HAP-1 (cell line): ENCODE data around the gene TFB2M.
"Not testable (repeated sequence)": the region's sequence is repeated elsewhere in the genome, so short reads cannot be mapped to it uniquely, and the experiment has no call there.

Experiments
- DNase-seq, 2 experiments: peaks; one replicate each; pipeline ENCODE4 v3.0.0-alpha.2; 2016 to 2020; ENCODE audit warnings: low spot score in 2 of 2
- H3K27me3 ChIP-seq: fragments of 250-450 bp; sonication (Bioruptor Pico); 2 replicates; pipeline ENCODE4 v1.5.1; 2020; ENCODE audit warnings: low read depth, mild to moderate bottlenecking, moderate library complexity
- H3K36me3 ChIP-seq: fragments of 250-450 bp; sonication (Bioruptor Pico); replicated peaks from 2 replicates; pipeline ENCODE4 v1.5.1; 2020; ENCODE audit warnings: mild to moderate bottlenecking
- H3K4me1 ChIP-seq: fragments of 250-450 bp; sonication (Bioruptor Pico); 2 replicates; pipeline ENCODE4 v1.5.1; 2020; ENCODE audit warnings: mild to moderate bottlenecking
- H3K4me3 ChIP-seq: fragments of 250-450 bp; sonication (Bioruptor Pico); 2 replicates; pipeline ENCODE4 v1.5.1; 2020; ENCODE audit warnings: mild to moderate bottlenecking, moderate library complexity
- H3K9me3 ChIP-seq: fragments of 250-450 bp; sonication (Bioruptor Pico); 2 replicates; pipeline ENCODE4 v1.5.1; 2020; ENCODE audit warnings: mild to moderate bottlenecking, moderate library complexity
- in situ Hi-C: fragments of 300-500 bp; cut with MboI; formaldehyde crosslinking; loops from 3 replicates; pipeline ENCODE4 v1.14.3; 2020; ENCODE audit warnings: low sequenced_read_pairs, inconsistent platforms, mixed read lengths

TFB2M gene, protein sequence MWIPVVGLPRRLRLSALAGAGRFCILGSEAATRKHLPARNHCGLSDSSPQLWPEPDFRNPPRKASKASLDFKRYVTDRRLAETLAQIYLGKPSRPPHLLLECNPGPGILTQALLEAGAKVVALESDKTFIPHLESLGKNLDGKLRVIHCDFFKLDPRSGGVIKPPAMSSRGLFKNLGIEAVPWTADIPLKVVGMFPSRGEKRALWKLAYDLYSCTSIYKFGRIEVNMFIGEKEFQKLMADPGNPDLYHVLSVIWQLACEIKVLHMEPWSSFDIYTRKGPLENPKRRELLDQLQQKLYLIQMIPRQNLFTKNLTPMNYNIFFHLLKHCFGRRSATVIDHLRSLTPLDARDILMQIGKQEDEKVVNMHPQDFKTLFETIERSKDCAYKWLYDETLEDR

DNA sequence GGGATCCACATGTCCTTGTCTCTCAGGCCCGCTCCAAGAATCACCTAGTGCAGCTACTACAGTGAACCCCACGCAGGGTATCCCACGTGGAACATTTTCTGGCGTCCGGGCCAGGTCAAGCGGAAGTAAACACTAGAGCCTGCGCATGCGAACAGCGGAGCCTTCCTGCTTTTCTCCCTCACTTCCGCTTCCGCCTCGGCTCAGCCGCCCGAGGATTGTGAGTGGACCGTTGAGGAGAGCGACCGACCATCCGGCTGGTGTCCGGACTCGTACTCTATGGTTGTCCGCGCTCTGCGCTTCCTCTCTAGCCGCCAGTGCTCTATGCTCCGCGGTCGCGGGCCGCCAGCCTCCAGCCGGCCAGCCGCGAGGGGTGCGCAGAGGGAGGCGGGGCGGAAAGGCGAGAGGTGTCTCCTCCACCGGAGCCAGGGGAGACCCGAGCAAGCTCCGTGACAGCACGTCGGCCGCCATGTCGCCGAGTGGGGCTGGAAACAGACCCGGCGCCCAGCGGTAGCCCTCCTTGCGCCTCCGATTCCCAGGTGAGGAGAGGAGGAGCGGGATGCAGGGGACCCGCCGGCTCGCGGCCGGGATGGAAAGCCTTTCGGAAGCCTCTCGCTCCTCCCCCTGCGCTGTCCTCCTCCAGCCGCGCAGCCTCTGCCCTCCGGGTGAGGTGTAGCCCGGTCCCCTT is at the start of gene TFB2M, which contains the start of gene CNST:
Gene TFB2M (minus strand): TSS at position 134 of the 685 bp plus-strand sequence. CDS start 123 bp downstream, at position 11.
Gene CNST (plus strand): TSS at position 329 of the 685 bp plus-strand sequence. CDS start 25,107 bp downstream, outside the sequence.
- H3K36me3 ChIP-seq, result peaks cover 13% of the 10 kb centered on the region; the same call in 1 of the 2 replicates
- in situ Hi-C loops, result no loop called here
- peaks cover 11% of the 10 kb centered on the region; the same call in 1 of the 2 replicates for H3K4me1 ChIP-seq

DNA sequence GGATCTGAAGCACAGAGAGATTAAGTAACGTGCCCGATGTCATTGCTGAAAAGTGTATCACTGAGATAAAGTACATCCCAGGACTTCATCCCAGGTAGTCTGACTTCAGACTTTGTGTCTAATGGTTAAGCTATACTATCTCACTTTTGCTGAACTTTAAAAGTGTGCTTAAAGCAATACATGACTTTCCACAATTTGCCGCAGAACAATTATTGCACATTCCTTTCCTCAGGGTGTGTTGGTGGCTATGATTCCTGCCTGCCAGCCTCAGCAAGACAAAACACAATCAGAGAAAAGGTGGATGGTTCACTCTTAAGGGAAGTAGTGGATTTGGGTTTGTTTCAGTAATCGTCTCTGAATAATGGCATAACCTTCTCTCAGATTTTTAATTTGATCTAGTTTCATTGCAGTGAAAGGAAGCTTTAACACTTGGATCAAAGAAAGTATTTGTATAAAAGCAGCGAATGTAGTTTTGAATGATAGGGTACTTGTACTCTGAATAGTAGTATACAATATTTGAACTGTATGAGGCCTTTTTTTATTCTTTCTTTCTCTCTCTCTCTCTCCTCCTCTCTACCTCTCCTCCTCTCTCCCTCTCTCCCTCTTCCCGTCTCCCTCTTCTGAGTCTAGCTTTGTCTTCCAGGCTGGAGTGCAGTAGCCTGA is 47.2 kb upstream of the TFB2M start:
- no peaks in the 10 kb centered on the region for H3K4me1 ChIP-seq
- DNase-seq, result no peak
- no peaks in the 10 kb centered on the region for H3K27me3 ChIP-seq
- no peaks in the 10 kb centered on the region for H3K9me3 ChIP-seq
- in situ Hi-C loops, result no loop called here
- H3K4me3 ChIP-seq, result no peak overlapping the region
- no peaks in the 10 kb centered on the region for H3K36me3 ChIP-seq

More for the DNA sequence above, at the start of gene TFB2M, which contains the start of gene CNST:
- Histone ChIP-seq H3K9me3 (no peaks in the 10 kb centered on the region), H3K4me3 (peak within 1 kb of the TSS; percentile 93), H3K27me3 (no peaks in the 10 kb centered on the region)
- DNase-seq, result peak; percentile 96 to 98

DNA sequence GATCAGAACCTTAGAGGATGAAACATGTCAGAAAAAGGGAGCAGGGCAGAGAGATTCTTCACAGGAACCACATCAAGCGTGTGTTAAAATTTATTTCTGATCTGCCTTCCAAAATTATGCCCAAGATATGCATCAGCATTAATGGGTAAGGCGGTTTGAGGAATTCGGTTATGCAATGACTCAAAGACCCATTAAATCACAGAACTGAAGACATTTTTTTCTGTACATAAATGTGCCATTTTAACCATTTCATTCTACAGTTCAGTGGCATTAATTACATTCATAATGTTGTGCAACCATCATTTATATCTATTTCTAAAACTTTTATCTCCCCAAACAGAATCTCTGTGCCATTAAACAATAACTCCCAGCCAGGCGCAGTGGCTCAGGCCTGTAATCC is 43.6 kb upstream of the TFB2M start:
- no peaks in the 10 kb centered on the region for H3K36me3 ChIP-seq
- H3K27me3 ChIP-seq, result no peaks in the 10 kb centered on the region
- H3K4me1 ChIP-seq, result no peaks in the 10 kb centered on the region
- in situ Hi-C loops, result no loop called here
- H3K9me3 ChIP-seq, result no peaks in the 10 kb centered on the region
- no peak overlapping the region for H3K4me3 ChIP-seq
- no peak for DNase-seq

DNA sequence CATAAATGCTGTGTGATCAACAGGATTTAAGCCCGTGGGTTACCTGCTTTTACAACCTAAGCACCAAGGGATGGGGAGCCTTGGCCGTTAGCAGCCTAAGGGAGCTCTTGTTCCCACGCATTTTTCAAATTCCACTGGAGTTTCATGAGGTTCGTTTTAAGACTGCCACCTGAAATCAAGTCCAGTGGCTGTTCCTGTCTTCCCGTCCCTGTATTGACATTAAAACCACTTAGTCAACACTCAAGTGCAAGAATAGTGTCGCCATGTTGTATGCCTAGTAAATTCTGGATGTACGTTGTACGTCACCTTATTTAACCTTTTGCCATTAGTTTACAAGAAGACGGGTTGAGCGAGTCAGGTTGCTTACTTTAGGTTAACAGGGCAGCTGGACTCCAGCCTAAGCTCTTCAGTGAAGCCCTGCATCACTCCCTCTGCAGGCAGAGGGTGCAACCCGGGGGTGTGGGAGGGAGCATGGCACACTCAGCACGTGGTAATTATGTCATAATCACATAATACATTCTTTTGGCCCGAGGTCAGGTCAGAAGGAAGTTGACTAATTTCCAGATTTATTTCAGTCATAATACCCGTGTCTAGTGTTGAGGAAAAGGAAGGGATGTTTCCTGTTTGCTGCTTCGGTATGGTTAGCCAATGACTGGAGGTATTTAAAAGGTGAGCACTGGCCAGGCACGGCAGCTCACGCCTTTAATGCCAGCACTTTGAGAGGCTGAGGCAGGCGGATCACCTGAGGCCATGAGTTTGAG is 42.7 kb upstream of the TFB2M start:
- DNase-seq, result no peak
- no peaks in the 10 kb centered on the region for H3K36me3 ChIP-seq
- in situ Hi-C loops, result no loop called here
- H3K27me3 ChIP-seq, result no peaks in the 10 kb centered on the region
- H3K4me1 ChIP-seq, result no peaks in the 10 kb centered on the region
- H3K9me3 ChIP-seq, result no peaks in the 10 kb centered on the region
- H3K4me3 ChIP-seq, result no peak overlapping the region

GRCh38 chr1:246607462-246607861 is 41.4 kb upstream of the TFB2M start:
- Histone ChIP-seq H3K9me3 (no peaks in the 10 kb centered on the region), H3K4me1 (no peaks in the 10 kb centered on the region), H3K27me3 (no peaks in the 10 kb centered on the region)

GRCh38 chr1:246605231-246605630 is 39.2 kb upstream of the TFB2M start:
- H3K4me1 ChIP-seq, H3K36me3 ChIP-seq, H3K9me3 ChIP-seq, DNase-seq, H3K4me3 ChIP-seq, in situ Hi-C loops, H3K27me3 ChIP-seq: not testable (repeated sequence)

More at GRCh38 chr1:246607462-246607861, 41.4 kb upstream of the TFB2M start:
- Histone ChIP-seq H3K4me3 (no peak overlapping the region), H3K36me3 (no peaks in the 10 kb centered on the region)
- in situ Hi-C loops, result no loop called here
- no peak for DNase-seq

DNA sequence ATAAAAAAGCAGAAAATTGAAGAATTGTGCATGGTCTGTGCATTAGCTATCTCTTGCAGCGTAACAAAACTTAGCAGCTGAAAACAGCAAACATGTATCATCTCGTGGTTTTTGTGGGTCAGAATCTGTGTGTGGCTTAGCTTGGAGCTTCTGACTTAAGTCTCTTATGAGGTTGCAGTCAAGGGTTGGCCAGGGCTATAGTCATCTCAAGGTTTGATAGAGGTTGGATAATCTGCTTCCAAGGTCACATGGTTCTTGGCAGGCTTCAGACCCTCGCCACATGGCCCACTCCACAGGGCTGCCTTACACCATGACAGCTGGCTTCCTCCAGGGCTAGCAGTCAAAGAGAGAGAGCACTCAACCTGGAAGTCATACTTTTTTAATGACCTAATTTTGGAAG is 36.1 kb upstream of the TFB2M start:
- DNase-seq, result no peak
- in situ Hi-C loops, result no loop called here
- Histone ChIP-seq H3K4me3 (no peak overlapping the region), H3K9me3 (no peaks in the 10 kb centered on the region), H3K36me3 (no peaks in the 10 kb centered on the region), H3K4me1 (no peaks in the 10 kb centered on the region), H3K27me3 (no peaks in the 10 kb centered on the region)

DNA sequence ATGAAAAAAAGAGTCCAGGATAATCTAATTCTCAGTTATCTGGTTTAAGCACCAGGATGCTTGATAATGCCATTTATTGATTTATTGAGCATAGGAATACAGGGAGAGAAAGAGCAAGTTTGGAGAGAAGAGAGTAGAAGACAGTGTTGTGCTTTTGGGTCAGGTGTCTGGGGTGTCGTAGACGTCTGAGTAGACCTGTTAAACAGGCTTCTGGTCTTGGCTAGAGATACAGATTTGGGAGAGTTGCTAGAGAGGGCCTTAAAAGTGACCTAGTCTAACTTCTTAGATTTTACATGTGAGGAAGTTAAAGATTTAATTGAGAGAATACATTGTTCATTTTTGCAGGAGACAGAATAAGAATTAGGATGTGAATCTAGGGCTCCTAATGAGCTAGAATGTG is 34.5 kb upstream of the TFB2M start:
- no peaks in the 10 kb centered on the region for H3K4me1 ChIP-seq
- DNase-seq, result no peak
- H3K36me3 ChIP-seq, result peaks cover 3% of the 10 kb centered on the region; the same call in 1 of the 2 replicates
- H3K9me3 ChIP-seq, result no peaks in the 10 kb centered on the region
- no peaks in the 10 kb centered on the region for H3K27me3 ChIP-seq
- H3K4me3 ChIP-seq, result no peak overlapping the region
- in situ Hi-C loops, result no loop called here

- DNase-seq, result no peak
- Histone ChIP-seq H3K36me3 (peaks cover 3% of the 10 kb centered on the region; the same call in 1 of the 2 replicates), H3K27me3 (no peaks in the 10 kb centered on the region), H3K4me3 (no peak overlapping the region), H3K9me3 (no peaks in the 10 kb centered on the region), H3K4me1 (no peaks in the 10 kb centered on the region)
- in situ Hi-C loops, result no loop called here
Observed at GRCh38 chr1:246599315-246599714, 33.3 kb upstream of the TFB2M start.

DNA sequence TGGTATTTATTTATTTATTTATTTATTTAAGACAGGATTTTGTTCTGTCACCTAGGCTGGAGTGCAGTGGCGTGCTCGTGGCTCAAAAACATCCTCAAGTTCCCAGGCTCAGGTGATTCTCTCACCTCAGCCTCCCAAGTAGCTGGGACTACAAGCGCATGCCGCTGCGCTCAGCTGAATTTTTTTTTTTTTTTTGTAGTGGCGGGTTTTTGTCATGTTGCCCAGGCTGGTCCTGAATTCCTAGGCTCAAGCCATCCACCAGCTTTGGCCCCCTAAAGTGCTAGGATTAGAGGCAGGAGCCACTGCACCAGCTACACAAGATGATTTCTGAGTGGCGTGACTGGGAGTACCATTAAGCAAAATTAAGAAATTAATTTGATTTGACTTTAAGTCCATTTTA is 31.9 kb upstream of the TFB2M start:
- no peak for DNase-seq
- in situ Hi-C loops, result no loop called here
- Histone ChIP-seq H3K36me3 (peaks cover 3% of the 10 kb centered on the region; the same call in 1 of the 2 replicates), H3K4me1 (no peaks in the 10 kb centered on the region), H3K27me3 (no peaks in the 10 kb centered on the region), H3K9me3 (no peaks in the 10 kb centered on the region), H3K4me3 (no peak overlapping the region)

DNA sequence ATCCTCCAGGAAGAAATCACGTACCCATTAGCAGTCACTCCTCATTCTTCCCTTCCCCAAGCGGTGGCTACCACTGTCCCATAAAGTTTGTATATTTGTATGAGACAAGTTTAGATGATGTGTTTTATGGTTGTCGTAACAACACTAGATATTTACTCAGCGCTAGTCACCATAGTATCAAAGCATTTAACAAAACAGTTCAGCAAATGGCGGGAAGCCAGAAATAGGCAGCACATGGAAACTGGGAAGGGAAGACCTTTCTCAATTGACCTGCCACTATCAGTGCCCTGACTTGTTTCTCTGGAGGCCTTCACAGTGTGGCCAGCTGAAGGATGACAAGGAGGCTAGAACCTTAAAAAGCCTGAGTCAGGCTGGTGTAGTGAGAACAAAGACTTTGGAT is 31.3 kb upstream of the TFB2M start:
- H3K4me1 ChIP-seq, result no peaks in the 10 kb centered on the region
- in situ Hi-C loops, result no loop called here
- no peak overlapping the region for H3K4me3 ChIP-seq
- DNase-seq, result no peak
- H3K9me3 ChIP-seq, result no peaks in the 10 kb centered on the region
- H3K36me3 ChIP-seq, result peaks cover 7% of the 10 kb centered on the region; the same call in 1 of the 2 replicates
- no peaks in the 10 kb centered on the region for H3K27me3 ChIP-seq

DNA sequence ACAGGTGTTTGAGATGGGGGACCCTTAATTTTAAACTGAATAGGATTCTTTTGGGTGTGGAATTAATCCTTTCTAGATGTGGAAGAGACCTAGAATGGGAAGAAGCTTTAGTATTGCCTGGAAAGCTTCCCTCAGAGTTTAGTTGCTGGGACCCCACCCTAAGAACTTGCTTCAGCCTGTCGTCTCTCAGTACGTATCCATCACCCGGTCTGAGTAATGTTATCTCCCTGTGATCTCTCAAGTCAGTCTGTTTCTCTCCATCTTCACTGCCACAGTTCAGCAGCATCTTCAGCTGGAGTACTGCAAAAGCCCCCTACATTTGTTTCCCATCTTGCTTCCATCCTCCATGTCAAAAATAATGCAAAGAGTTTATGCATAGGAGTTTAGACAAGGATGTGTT is 29.1 kb upstream of the TFB2M start:
- Histone ChIP-seq H3K9me3 (no peaks in the 10 kb centered on the region), H3K36me3 (peaks cover 7% of the 10 kb centered on the region; the same call in 1 of the 2 replicates), H3K27me3 (no peaks in the 10 kb centered on the region), H3K4me3 (no peak overlapping the region), H3K4me1 (no peaks in the 10 kb centered on the region)
- DNase-seq, result no peak
- in situ Hi-C loops, result no loop called here

DNA sequence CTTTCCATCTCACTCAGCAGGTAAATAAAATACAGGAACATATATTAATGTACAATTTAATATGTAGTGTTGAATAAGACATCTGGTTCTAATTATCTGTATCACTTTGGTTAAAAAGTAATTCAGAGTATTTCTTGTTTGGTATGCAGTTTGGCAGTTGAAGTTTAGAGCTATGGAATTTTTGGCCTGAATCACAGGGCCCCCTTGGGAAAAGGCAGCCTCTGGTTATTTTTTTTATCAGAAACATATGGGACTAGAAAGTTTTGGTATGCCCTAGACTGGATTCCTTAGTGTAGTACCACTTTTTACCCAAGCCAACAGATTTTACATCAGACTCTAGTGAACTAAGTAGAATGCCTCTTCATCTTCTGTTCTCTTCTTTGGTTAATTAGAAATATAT is 26.6 kb upstream of the TFB2M start:
- H3K27me3 ChIP-seq, result no peaks in the 10 kb centered on the region
- in situ Hi-C loops, result no loop called here
- H3K4me3 ChIP-seq, result no peak overlapping the region
- H3K9me3 ChIP-seq, result no peaks in the 10 kb centered on the region
- DNase-seq, result no peak
- peaks cover 7% of the 10 kb centered on the region; the same call in 1 of the 2 replicates for H3K36me3 ChIP-seq
- peaks cover 4% of the 10 kb centered on the region for H3K4me1 ChIP-seq
